GM21825 (cell line): ENCODE data around the gene SUMO2.

Experiments used
- ATAC-seq: cut with Tn5 transposase; IDR thresholded peaks from one replicate; pipeline ENCODE4 v1.9.1; 2021; ENCODE audit warnings: mild to moderate bottlenecking, moderate library complexity; ENCODE audit not compliant: unreplicated experiment

SUMO2 gene

DNA sequence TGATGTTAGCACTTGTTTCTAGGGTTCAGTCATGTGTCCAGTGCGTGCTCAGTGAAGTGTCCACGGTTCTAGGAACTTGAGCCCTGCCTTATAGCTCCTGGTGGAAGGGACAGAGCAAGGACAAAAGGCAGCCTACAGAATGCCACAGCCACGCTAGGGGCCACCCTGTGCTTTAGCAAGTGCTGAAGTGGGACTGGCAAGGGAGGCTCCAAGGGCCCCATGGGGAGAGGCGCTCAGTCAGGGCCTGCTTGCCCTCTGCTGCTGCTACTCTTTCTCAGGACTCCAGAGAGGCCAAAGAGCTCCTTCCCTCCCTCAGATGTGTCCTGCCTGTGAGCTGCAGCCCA, 58.0 kb downstream of the SUMO2 start:
- ATAC-seq = no peak

- no peak for ATAC-seq
Measured at GRCh38 chr17:75124041-75124818, 58.5 kb downstream of the SUMO2 start.

DNA sequence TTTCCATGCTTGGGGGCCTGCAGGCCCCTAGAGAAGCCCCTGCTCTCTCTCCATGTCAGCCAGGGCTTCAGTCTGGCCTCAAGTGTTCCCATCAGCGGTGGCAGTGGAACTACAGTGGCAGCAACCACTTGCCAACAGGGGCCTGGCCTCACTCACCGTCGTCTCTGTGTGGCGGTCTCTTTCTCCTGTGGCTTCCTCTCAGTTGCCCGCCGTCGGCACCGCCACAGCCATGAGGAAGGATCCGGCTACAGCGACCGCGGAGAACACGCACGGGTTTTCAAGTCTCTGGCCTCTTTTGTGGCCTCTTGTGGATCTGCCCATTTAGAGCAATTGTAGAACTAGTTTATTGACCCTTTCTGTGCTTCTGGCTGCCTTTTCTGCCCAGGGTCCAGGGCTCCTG, 64.5 kb downstream of the SUMO2 start:
- ATAC-seq = no peak

DNA sequence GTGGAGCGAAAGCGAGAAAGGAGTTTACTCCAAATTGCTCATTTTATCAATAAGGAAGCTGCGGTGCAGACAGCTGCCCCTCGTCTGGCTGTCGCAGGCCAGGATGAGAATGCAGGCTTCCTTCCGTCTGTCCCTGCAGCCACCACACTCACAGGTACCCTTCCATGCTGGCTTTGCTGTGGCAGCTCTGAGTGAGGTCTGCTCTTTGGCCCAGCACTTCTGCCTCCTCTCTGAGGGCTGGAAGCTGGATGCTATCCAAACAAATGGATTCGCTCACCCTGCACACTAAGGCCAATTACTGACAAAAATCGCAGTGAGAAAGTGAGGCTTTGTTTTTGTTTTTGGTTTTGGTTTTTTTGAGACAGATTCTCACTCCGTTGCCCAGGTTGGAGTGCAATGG, 66.0 kb downstream of the SUMO2 start:
- no peak for ATAC-seq
